DMS53 treated with DMSO at 0.1 percent for 48 hours (cell line): ENCODE data around the gene GYPB.
"Not testable (repeated sequence)": the region's sequence is repeated elsewhere in the genome, so short reads cannot be mapped to it uniquely, and the experiment has no call there.

Experiments
- DNase-seq: peaks from one replicate; lab custom pipeline; 2025; ENCODE audit not compliant: unreplicated experiment; lab: John Stamatoyannopoulos, UW

GYPB gene

DNA sequence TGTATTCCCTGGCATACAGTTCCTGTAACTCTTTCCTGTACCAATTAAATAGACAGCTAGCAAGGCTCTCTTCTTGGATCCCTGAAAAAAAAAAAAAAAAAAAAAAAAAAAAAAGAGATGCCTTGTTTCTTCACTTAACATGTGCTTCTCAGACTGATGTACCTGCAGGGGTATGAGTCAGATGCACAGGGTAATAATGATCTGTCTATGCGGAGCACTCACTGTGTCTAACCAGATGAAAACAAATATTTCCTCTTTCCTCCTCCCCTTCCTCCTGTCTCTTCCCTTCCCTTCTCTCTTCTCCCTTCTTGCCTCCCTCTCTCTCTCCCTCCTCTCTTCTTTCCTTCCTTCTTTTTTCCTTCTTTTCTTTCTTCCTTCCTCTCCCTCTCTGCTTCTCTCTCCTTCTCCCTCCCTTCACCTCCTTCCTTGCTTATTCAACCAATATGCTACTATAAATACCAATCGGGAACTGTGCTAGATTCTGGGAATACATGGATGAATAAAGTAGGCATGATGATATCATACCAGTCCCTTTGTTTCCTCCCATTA, 3.0 kb downstream of the GYPB start:
- DNase-seq: not testable (repeated sequence)

DNA sequence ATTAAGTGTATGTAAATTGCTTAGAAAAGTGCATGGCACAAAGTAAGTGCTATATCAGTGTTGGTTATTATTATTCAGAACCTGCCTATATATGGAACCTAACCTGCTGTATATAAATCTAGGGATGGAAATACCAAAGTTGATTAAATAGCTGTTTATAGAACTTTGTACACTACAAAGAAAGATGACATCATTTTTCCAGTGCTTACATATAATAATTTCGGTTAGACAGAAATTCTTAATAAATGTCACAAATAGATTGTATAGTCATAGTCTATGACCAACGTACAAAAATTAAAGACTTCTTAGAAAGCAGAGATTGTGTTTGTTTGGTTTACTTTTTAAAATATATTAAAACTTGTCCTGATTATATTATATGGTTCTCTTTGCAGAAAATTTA, 4.4 kb downstream of the GYPB start:
- no peak for DNase-seq

DNA sequence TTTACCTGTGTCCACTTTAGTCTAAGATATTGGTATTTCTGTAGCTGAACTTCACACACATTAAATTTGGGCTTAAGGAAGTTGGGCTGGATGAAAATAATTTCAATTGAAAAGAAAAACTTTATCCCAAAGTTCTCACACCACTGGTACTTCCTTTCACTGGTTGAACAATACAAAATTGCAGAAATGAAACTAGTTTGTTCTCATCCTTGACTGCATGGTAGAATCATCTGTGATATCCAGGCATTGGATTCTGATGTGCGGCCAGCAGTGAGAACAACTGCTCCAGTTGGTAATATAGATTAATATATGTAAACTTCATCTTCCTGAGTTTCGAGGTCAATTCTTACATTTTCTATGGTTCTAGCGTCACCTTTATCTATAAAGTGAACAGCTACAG, 10.6 kb downstream of the GYPB start:
- DNase-seq: not testable (repeated sequence)

DNA sequence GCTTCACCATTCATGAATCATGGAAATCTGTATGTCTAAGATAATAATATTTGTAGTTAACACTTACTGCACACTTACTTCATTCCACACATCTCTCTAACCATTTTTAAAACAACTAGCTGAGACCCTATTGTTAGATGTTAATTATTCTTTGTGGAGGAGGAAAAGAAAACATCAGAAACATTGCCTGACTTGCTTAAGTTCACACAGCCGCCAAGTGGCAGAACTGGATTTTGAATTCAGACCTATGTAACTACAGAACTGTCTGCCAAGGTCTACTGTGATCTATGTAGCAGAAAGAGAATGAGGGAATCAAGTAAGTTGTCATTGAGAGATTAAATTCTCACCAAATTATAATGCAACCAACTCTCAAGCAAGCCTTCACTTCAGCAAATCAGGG, 11.2 kb downstream of the GYPB start:
- DNase-seq: not testable (repeated sequence)

DNA sequence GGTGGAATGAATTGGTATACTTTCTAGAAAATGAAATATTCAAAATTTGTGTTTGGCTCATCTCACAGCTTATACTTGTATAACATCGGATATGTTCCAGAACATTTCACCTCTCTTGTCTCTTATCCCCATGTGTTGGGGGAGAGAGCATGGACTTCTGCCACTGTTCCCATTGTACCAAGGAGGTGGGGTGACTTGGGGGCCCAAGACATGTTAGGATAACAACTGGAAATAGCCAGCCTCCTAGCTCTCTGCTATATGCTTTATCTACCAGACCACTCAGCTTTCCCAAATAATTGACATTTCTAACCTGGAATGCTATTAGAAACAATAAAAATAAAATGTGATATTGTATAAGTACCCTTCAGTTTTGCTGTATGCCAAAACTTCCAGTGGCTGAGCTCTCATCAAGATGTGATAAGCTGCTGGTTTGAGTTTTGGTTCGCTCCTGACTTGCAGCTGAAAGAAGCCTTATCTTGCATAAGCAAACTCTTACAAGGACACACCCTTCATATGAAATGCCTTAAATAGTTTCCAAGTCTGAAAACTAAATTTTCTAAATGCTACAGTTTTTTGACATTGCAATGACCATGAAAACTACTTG, 12.9 kb downstream of the GYPB start:
- DNase-seq: not testable (repeated sequence)

DNA sequence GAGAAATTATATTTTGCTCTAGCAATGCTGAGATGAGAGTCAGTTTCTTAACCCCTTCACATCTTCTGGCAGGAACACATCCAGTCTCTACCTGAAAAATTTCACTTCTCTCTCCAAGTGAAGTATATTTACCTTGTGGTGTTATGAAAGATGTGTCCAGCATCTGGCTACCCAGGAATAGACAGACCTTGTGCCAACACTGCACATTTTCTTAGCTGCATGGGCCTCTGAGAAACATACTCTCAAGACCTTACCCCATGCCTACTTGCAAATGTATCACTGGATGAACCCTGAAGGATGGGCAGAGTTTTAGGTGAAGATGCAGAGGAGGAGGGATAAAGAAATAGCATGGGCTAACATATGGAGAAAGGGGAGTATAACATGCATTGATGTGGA, 13.6 kb downstream of the GYPB start:
- DNase-seq: not testable (repeated sequence)

DNA sequence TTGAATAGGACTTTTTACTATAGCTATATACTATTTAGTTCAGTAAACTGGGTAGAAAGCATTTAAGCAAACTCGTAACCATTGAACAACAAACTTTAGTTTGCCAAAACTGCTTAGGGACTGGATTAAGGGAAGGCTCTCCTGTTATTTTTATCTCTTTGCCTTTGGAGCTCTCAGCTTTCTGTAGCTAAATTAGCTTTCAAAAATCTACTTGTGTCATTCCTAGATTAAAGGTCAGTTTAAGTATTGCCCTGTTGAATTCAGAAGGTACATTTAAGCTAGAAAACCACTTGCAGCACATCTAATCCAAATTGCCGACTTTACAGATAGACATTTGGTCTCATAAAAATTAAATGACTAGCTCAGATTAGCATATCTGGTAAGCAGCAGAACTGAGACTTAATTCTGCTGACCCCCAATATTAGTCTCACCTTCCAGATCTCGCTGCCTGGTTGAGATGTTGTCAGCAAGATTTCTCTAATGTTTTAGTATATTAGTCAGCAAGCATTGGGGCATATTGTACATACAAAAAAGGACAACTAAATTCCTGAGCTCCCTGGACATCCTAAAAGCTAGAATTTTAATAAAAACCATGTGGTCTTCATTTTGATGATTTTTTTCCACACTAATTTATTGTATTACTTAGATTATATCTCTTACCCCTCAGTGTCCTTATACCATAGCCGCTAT, 14.2 kb downstream of the GYPB start:
- not testable (repeated sequence) for DNase-seq

DNA sequence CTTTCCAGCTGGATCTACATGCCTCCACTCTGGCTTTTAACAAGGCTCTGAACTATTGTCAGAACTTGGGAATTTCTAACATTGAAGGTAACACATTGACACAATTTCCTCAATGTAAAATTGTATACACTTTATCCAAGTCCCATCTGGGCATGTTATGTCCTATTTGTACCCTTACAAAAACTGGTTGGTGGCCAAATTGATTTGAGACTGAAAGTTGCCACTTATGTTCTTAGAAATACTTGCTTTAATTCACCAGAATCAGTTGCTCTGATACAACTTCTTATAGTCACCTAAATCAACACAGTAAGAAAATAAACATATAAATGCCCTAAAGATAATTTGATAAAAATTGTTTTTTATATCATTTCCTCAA, 15.3 kb downstream of the GYPB start:
- not testable (repeated sequence) for DNase-seq

DNA sequence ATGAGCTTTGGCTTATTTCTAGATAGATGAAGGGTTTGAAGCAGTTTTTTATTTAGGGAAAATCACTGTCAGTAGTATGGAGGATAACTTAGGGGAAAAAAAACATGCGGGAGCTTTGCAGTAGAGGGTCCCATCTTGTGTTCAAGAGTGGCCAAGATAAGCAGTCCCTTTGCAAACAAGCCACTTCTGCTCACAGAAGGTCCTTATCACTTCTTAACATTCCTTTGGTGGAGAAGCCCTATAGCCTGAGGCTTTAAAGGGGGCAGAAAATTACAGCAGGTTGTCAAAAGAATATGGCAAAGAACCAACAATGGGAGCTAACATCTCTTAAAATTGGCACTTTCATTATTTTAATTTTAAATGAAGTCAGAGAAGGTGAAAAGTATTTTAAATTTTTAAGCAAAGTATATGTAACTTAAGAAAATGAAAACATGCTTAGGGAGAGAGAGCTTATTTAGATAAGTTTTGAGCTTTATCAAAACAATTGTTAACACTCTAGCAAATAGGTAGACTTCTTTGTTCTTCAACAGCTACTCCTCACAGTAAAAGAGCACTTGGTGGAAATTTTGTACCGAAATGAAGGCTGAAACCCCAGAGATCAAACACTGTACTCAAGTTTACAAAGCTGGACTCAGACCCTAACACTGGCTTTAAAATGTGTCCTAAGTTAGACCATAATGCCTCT, 15.8 kb downstream of the GYPB start:
- DNase-seq: not testable (repeated sequence)

DNA sequence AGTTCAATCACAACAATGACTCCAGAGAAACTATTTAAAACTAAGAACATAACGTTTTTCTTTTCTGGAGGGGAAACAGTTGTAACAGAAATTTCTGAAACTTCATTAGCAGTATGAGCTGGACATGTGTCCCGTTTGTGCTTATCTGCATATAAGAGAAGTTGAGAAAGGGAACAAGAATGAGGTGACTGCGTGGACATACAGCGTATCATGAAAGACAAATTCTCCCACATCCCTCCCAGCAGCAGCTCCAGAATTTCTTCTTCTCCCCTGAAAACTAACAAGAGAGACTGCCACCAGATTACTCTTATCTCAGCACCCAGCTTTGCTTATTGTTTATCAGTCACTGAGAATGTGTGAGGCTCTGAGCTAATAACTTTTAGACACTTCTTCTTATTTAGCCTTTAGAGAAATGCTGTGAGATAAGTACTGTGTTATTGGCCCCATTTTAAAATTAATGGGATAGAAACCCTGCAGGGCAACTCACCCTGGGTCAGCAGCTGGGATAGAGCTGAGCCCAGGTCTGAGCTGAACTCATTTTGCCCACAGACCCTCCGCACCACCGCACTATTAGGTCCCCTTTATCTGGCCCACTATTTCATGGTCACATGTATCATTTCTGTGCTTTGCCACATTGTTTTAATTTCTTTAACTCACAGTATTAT, 18.7 kb downstream of the GYPB start:
- not testable (repeated sequence) for DNase-seq

DNA sequence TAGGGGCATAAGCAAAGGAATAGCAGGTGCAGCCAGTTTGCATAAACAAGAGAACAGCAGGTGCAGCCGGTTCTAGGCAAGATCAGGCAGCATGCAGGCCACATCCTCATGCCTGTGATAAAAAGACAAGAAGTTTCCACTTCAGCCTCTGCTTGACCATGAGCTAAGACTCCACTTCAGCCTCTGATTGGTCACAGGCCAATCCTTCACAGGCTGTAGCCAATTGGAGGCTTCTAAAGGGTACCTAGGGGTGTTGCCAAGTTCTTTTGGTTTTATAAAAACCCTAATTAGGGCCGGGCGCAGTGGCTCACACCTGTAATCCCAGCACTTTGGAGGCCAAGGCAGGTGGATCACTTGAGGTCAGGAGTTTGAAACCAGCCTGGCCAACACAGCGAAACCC, 23.0 kb downstream of the GYPB start:
- peak; percentile 26 for DNase-seq

DNA sequence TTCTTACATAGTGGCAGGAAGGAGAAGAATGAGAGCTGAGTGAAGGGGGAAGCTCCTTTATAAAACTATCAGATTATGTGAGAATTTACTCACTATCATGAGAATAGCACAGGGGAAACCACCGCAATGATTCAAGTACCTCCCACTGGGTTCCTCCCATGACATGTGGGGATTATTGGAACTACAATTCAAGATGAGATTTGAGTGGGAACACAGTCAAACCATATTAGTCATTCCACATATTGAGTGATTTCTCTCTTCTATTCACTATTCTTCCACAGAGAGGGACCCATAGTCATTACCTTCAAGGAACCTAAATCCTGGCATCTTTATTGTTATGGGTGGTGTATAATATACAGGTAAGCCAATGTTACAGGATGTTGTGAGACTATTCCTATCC, 27.4 kb downstream of the GYPB start:
- not testable (repeated sequence) for DNase-seq

DNA sequence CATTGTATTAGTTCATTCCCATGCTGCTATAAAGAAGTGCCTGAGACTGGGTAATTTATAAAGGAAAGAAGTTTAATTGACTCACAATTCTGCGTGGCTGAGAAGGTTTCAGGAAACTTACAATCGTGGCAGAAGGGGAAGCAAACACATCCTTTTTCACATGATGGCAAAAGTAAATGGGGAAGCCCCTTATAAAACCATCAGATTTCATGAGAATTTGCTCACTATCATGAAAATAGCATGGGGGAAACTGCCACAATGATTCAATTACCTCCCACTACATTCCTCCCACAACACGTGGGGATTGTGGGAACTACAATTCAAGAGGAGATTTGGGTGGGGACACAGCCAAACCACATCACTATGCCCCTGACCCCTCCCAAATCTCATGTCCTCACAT, 28.5 kb downstream of the GYPB start:
- DNase-seq: not testable (repeated sequence)

DNA sequence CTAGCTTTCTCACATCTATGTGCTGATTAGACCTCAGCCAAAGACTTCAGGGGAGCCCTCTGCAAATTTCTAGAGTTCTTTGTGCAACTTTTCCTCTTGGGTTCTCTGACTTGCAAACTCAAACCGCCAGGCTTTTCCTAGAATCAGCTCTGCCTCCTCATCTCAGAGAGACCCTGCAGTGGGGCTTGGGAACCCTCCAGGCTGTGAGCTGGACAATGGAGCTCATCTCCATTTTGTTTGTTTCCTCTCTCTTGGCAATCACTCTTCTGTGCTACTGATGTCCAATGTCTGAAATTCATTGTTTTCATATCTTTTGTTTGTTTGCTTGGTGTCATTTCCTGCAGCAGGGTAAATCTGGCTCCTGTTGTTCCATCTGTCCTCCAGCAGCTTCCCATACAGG, 33.0 kb downstream of the GYPB start:
- peak; percentile 1 for DNase-seq

DNA sequence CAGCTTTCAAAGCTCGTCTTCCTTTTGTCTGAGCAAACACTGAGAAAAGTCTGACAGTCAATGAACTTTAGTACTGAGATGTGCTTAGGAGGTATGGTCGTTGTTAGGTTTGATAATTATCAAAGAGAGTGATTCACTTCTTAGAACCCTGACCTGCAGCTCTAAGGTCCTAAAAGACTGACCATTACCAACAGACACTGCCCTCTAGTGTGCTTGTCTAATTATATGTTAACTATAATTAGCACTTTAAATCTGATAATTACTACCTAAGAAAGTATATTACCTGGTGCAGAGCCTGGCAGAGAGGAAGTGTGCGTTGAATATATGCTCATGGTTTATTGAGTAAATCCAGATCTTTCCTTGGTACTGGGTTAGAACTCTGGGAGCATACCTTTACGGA, 38.4 kb downstream of the GYPB start:
- DNase-seq: not testable (repeated sequence)

DNA sequence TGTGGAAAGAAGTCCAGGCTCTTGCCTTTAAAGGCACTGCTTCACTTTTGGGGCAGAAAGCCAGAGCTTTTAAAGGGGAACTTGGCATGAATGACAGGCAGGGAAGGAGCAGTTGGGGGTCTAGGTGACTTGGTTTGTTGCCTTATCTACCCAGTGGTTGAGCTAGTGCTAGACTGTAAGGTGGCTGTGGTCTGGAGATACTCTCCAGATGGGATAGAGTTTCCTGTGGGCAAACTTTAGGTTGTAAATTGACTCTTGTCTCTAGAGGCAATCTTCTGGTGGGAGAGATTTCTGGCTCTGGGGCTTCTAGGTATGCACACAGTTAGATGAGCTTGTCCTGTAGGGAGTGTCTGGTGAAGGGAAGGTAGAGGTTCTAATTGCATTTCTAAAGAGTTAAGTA, 43.7 kb downstream of the GYPB start:
- DNase-seq: not testable (repeated sequence)

DNA sequence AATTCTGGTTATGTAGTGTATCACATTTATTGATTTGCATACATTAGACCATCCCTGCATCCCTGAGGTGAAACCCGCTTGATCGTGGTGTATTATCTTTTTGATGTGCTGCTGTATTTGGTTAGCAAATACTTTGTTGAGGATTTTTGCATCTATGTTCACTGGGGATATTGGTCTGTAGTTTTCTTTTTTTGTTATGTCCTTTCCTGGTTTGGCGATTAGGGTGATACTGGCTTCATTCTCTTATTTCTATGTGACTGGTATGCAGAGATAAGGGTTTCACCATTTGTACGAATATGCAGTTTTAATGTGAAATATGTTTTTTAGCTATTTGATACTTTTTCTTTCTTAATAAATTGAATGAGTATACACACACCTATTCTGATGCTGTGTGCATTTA, 45.2 kb downstream of the GYPB start:
- not testable (repeated sequence) for DNase-seq

DNA sequence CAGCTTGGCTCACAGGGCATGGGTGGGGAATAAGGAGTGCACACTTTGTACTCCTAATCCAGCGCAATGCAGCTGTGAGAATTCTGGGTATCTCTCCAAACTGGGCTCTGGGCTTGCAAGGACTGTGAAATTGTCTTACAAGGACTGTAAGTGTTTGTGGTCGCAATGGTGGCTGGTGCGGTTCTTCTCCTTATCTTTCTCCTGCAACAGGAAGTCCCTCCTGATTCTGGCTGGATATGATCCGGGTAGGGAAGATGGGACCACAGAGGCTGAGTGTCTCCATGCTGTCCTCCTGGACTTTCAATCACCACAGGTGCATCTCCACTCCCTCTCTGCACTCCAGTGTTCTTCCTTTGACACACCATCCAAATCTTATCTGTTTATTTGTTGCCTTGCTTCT, 58.1 kb downstream of the GYPB start:
- no peak for DNase-seq

DNA sequence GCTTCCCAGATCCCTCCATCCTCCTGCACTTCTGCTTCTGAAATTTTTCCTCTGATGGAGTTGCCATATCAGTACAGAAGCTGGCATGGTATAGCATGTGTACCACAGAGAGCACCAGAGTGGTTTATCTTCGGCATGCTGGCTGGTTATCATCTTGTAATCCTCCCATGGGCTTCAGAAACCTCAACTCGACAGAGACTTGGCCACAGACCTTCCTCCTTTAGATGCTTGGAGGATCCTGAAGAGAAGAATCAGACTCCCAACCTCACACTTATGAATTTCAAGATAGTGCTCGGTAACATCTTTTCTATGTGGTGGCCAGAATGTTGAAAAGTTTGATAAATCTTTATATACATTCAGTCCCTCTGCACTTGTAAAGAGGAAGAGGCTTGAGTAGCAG, 63.9 kb downstream of the GYPB start:
- DNase-seq: not testable (repeated sequence)

DNA sequence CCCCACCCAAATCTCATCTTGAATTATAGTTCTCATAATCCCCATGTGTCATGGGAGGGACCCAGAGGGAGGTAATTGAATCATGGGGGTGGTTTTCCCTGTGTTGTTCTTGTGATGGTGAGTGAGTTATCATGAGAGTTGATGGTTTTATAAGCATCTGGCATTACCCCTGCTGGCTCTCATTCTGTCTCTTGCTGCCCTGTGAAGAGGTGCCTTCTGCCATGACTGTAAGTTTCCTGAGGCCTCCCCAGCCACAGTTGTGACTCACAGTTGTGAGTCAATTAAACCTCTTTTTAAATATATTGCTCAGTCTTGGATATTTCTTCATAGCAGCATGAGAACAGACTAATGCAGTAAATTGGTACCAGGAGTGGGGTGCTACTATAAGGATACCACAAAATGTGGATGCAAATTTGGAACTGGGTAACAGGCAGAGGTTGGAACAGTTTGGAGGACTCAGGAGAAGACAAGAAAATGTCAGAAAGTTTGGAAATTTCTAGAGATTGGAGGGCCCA, 67.7 kb downstream of the GYPB start:
- not testable (repeated sequence) for DNase-seq

DNA sequence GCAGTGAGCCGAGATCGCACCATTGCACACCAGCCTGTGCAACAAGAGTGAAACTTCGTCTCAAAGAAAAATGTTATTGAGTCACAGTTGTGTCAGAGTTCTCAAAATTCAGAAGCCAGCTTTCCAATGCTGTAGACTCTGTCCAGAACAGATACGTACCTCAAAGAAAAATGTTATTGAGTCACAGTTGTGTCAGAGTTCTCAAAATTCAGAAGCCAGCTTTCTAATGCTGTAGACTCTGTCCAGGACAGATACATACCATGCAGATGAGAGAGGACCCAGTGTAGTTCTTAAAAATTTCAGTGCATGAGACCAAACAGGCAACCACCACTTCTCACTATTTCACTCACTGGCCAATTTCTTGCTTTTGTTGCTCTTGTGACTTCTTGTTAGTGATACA, 68.2 kb downstream of the GYPB start:
- not testable (repeated sequence) for DNase-seq
